ENCODE results near the gene LRRC66. TPM values are rescaled to one million over a fixed set of nuclear protein-coding genes. Genes with fewer than 3 reads are reported as not detected.

The LRRC66 gene
- total and polyA plus RNA-seq, 2 of the 8 experiments (the other 6 are each of a cell fraction or from before 2014, with no cell fraction given): 0.05 to 0.11 TPM

GRCh38 chr4:52058275-52058674, 38.1 kb upstream of the LRRC66 start:
- H3K23ac ChIP-seq (ENCODE audit: insufficient read length): no peak overlapping the region
- no peaks in the 10 kb centered on the region; a peak in 2 of 7 replicates for H3K27me3 ChIP-seq (replicated peaks in 1 of 4; ENCODE audit: control insufficient read depth in 3 of 4, extremely low read depth in 1 of 4, insufficient read depth in 3 of 4, low read length in 3 of 4)
- H4K91ac ChIP-seq (replicated peaks; ENCODE audit: insufficient read length, low read length): no peak overlapping the region
- no peak overlapping the region for H2AFZ ChIP-seq (ENCODE audit: low read length)
- ChIA-PET POLR2A (ENCODE audit: partially characterized antibody) (interaction anchor here (1.2 kb wide), 1 partner anchor 654 kb away, joined by 3 read pairs; no protein-coding TSS in a partner anchor), CTCF (ENCODE audit: partially characterized antibody) (interaction anchor here (1.3 kb wide), 1 partner anchor 145 kb away, joined by 4 read pairs; no protein-coding TSS in a partner anchor)
- no peak overlapping the region for H2AK5ac ChIP-seq (ENCODE audit: low read depth, low read length)
- H3K18ac ChIP-seq (ENCODE audit: extremely low read depth, low read length): no peak overlapping the region
- no peak overlapping the region for H3K4me3 ChIP-seq (ENCODE audit: extremely low read depth in 1 of 4, insufficient read depth in 2 of 4, low read depth in 3 of 4, low read length in 4 of 4)
- no peak overlapping the region for H3K9ac ChIP-seq (replicated peaks in 1 of 4; ENCODE audit: extremely low read depth in 1 of 4, low read depth in 3 of 4, low read length in 3 of 4)
- H4K20me1 ChIP-seq (replicated peaks in 1 of 2; ENCODE audit: control insufficient read depth in 1 of 2, insufficient read depth in 2 of 2, low read length in 2 of 2): peaks cover 0 to 1% of the 10 kb centered on the region in 2 experiments
- no peak overlapping the region for H2BK12ac ChIP-seq (ENCODE audit: low read depth, low read length)
- H3K4ac ChIP-seq (replicated peaks; ENCODE audit: insufficient read length, low read depth, low read length): no peak overlapping the region
- no peak overlapping the region for H2BK5ac ChIP-seq (ENCODE audit: low read depth, low read length)
- H2BK15ac ChIP-seq (ENCODE audit: low read length): no peak overlapping the region
- no peaks in the 10 kb centered on the region for H3K23me2 ChIP-seq (ENCODE audit: low read depth, low read length)
- H2BK120ac ChIP-seq (replicated peaks; ENCODE audit: low read depth, low read length): no peak overlapping the region
- H2BK20ac ChIP-seq (ENCODE audit: low read length): no peak overlapping the region
- no peak overlapping the region for H3K27ac ChIP-seq (ENCODE audit: low read depth, low read length)
- WGBS, 2 experiments (ENCODE audit: extremely low coverage in 1 of 2, insufficient coverage in 1 of 2, insufficient read length in 1 of 2, insufficient replicate concordance in 2 of 2, low coverage in 1 of 2, low lambda C conversion rate in 2 of 2, missing lambda C conversion rate in 1 of 2): 89% methylated on average over 1 of the region's 1 CpG; no CpG with 5 or more reads in 1 of the 2 experiments
- TF ChIP-seq RXRA (IDR thresholded peaks at IDR 0.05; ENCODE audit: insufficient read depth, low read depth, low read length) (no peak), POLR2AphosphoS5 (IDR thresholded peaks at IDR 0.05; ENCODE audit: low read depth, low read length) (no peak), SP2 (IDR thresholded peaks at IDR 0.05; ENCODE audit: low read length) (no peak), RAD21 (IDR thresholded peaks at IDR 0.05 in 1 of 2, conservative IDR thresholded peaks at IDR 0.05 in 1 of 2; ENCODE audit: low read depth in 2 of 2, low read length in 2 of 2) (no peak), TAF7 (optimal IDR thresholded peaks at IDR 0.05; ENCODE audit: borderline replicate concordance, low read depth, low read length) (no peak), CBX8 (IDR thresholded peaks at IDR 0.05; ENCODE audit: borderline replicate concordance, low read depth, low read length) (no peak), MAFK (IDR thresholded peaks at IDR 0.05; ENCODE audit: low read depth, low read length) (no peak), EP300 (IDR thresholded peaks at IDR 0.05; ENCODE audit: borderline replicate concordance in 1 of 2, low read depth in 2 of 2, low read length in 2 of 2) (no peak), KDM4A (IDR thresholded peaks at IDR 0.05; ENCODE audit: low read depth, low read length, severe bottlenecking) (no peak), BRCA1 (IDR thresholded peaks at IDR 0.05; ENCODE audit: low read depth, low read length) (no peak), TEAD4 (IDR thresholded peaks at IDR 0.05; ENCODE audit: low read depth, low read length) (no peak)
- H3K36me3 ChIP-seq (ENCODE audit: control insufficient read depth in 2 of 4, insufficient read depth in 4 of 4, low read length in 3 of 4): no peaks in the 10 kb centered on the region
- no peak overlapping the region for H3K56ac ChIP-seq (replicated peaks; ENCODE audit: insufficient read length, low read depth, low read length)
- no peaks in the 10 kb centered on the region for H3K4me1 ChIP-seq (replicated peaks in 1 of 4; ENCODE audit: control insufficient read depth in 3 of 4, insufficient read depth in 4 of 4, low read length in 3 of 4)
- no peak for FAIRE-seq
- no peaks in the 10 kb centered on the region for H3K9me3 ChIP-seq (ENCODE audit: insufficient read depth in 2 of 2, low read depth in 1 of 2, low read length in 1 of 2)
- no peaks in the 10 kb centered on the region for H3K79me2 ChIP-seq (ENCODE audit: control insufficient read depth in 1 of 2, insufficient read depth in 2 of 2, low read length in 2 of 2)
- DNase-seq (ENCODE audit: low read depth in 1 of 2, low spot score in 2 of 2): no peak
- H3K79me1 ChIP-seq (ENCODE audit: low read depth, low read length): no peaks in the 10 kb centered on the region
- no peak overlapping the region for H3K14ac ChIP-seq (ENCODE audit: insufficient read length)
- H4K8ac ChIP-seq (ENCODE audit: extremely low read depth, insufficient read depth, low read length): no peak overlapping the region
- no peak overlapping the region for H4K5ac ChIP-seq (ENCODE audit: insufficient read length, low read depth, low read length)
- H3K4me2 ChIP-seq (ENCODE audit: insufficient read depth in 1 of 2, low read depth in 2 of 2, low read length in 2 of 2): no peak overlapping the region
